ENCODE measurements around the gene BBS2.
"Not testable (repeated sequence)": the region's sequence is repeated elsewhere in the genome, so short reads cannot be mapped to it uniquely, and the experiment has no call there.

BBS2 gene

DNA sequence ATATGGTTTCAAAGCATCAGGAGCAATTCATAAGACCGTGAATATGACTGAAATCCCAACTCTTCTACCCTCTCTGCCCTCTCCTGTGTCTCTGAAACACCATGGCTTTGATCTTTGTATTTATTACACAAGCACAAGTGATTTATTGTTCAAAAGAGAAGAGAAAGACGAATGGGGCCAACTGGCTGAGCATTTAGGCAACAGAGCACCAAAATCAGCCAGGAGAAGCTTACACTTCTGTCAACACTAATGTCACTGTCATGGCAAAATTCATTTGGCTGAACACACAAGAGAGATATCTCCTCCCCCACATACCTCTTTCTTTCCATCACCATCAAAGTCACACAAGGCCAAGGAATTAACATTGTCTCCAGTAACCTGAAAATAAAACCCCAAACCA, 9.3 kb downstream of the BBS2 start:
- no peak overlapping the region for H3K27ac ChIP-seq
- TF ChIP-seq, protein P1, sequence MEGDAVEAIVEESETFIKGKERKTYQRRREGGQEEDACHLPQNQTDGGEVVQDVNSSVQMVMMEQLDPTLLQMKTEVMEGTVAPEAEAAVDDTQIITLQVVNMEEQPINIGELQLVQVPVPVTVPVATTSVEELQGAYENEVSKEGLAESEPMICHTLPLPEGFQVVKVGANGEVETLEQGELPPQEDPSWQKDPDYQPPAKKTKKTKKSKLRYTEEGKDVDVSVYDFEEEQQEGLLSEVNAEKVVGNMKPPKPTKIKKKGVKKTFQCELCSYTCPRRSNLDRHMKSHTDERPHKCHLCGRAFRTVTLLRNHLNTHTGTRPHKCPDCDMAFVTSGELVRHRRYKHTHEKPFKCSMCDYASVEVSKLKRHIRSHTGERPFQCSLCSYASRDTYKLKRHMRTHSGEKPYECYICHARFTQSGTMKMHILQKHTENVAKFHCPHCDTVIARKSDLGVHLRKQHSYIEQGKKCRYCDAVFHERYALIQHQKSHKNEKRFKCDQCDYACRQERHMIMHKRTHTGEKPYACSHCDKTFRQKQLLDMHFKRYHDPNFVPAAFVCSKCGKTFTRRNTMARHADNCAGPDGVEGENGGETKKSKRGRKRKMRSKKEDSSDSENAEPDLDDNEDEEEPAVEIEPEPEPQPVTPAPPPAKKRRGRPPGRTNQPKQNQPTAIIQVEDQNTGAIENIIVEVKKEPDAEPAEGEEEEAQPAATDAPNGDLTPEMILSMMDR (IDR thresholded peaks at IDR 0.05), result no peak
- TF ChIP-seq ZFX (IDR thresholded peaks at IDR 0.05; ENCODE audit: borderline replicate concordance), result no peak

DNA sequence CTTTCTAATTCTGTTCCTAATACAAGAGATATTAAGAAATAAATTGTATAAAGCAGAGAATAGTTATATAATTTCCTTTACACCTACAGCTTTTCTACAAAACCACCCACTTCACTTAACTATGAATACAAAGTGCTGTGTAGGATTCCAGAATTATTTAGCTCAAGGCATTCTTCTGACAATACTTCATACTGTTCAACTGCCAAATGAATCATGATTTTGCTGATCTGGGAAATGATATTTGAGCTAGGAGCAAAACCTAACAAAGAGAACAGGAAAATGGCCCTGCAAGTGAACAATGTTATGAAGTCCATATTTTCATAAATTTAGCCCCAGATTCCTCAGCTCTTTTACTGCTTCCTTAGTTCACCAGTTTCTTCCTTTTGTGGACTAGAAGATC, 12.9 kb downstream of the BBS2 start:
- no peak overlapping the region for H3K27ac ChIP-seq
- TF ChIP-seq, protein P1 (IDR thresholded peaks at IDR 0.05), result no peak
- no peak for TF ChIP-seq ZFX (IDR thresholded peaks at IDR 0.05; ENCODE audit: borderline replicate concordance)

DNA sequence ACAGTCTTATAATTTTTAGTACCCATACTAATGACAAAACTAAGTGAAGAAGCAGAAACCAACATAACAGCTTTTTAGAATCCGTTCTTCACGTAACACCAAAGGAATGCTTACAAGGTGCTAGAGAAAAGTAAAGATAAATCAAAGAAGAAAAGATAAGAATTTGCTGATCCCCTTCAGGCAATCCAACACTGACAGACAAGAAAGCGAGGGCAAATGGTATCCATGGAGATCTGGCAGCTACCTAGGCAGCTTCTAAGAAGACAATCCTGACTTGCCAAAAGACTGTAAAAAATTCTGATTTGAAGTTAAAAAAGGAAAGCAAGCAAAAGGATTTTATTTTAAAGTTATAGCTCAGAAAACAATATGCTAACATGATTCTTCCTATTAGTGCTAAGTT, 14.6 kb downstream of the BBS2 start:
- TF ChIP-seq ZFX (IDR thresholded peaks at IDR 0.05; ENCODE audit: borderline replicate concordance), result no peak
- TF ChIP-seq, protein P1 (IDR thresholded peaks at IDR 0.05), result no peak
- H3K27ac ChIP-seq, result no peak overlapping the region

DNA sequence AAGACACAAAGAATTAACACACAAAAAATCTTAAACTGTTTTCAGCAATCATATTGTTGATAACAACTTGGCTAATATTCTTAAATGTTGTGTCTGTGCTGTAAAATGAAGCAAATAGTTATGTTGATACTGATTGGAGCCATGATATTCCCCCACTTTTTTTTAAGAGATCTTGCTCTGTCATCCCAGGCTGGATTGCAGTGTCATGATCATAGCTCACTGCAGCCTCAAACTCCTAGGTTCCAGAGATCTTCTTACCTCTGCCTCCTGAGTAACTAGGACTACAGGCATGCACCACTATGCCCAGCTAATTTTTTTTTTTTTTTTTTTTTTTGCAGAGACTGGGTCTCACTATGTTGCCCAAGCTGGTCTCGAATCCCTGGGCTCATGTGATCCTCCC, 26.0 kb downstream of the BBS2 start:
- H3K27ac ChIP-seq, result no peak overlapping the region
- TF ChIP-seq, protein P1 (IDR thresholded peaks at IDR 0.05), result no peak
- TF ChIP-seq ZFX (IDR thresholded peaks at IDR 0.05; ENCODE audit: borderline replicate concordance), result no peak

DNA sequence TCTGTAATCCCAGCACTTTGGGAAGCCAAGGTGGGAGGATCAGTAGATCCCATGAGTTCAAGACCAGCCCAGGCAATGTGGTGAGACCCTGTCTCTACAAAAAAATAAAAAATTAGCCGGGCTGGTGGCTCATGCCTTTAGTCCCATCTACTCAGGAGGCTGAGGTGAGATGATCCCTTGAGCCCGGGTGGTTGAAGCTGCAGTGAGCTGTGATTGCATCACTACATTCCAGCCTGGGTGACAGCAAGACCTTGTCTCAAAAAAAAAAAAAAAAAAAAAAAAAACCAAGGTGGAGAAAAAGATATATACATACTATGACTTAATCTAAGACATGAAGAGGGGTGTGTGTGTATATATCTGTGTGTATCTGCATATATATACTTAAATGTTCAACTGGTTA, 26.7 kb downstream of the BBS2 start:
- TF ChIP-seq ZFX (IDR thresholded peaks at IDR 0.05; ENCODE audit: borderline replicate concordance), result no peak
- TF ChIP-seq, protein P1 (IDR thresholded peaks at IDR 0.05), result no peak

DNA sequence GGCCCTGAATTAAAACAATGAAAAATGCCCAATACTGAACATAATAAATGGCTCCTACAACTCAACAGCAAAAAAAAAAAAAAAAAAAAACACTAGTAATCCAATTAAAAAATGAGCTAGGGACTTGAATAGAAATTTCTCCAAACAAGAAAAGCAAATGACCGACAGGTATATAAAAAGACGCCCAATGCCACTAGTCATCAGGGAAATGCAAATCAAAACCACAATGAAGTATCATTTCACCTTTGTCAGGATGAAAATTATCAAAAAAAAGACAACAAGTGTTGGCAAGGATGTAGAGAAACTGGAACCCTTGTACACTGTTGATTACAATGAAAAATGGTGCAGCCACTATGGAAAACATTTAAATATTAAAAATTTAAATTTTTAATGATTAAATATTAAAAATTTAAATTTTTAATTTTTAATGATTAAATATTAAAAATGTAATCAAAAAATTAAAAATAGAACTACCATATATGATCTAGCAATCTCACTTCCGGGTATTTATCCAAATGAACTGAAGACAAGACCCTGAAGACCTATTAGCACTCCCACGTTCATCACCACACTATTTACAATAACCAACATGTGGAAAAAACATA, 28.1 kb downstream of the BBS2 start:
- no peak overlapping the region for H3K27ac ChIP-seq
- TF ChIP-seq ZFX (IDR thresholded peaks at IDR 0.05; ENCODE audit: borderline replicate concordance), result no peak
- TF ChIP-seq, protein P1 (IDR thresholded peaks at IDR 0.05), result no peak

More for the DNA sequence above, 26.7 kb downstream of the BBS2 start:
- H3K27ac ChIP-seq, result no peak overlapping the region

DNA sequence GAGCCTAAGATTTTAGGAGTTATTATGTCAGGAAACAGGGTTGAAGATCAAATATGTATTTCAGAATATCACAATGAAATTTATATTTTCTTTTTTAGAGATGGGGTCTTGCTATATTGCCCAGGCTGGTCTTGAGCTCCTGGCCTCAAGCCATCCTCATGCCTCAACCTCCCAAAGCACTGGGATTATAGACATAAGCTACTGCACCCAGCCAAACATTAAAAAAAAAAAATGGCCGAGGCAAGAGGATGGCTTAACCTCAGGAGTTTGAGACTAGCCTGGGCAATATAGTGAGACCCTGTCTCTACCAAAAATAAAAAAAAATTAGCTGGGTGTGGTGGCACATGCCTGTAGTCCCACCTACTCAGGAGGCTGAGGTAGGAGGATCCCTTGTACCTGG, 31.0 kb downstream of the BBS2 start:
- not testable (repeated sequence) for H3K27ac ChIP-seq

DNA sequence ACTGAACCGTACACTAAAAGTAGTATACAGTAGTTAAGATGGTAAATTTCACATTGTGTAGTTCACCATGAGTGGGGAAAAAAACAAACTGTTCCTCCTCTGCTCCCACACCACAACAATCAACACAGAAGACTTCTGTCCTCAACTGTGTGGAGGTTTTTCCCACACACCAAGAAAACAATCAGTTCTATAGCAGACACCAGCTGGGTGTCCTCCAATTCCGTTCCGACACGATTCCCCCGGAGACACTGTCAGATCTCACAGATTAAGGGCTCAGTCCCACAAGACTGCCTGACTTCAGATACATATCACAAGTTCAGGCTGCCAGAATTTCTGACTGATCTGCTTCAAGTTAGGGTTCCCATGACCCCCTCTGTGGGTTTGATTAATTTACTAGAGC, 31.8 kb downstream of the BBS2 start:
- TF ChIP-seq, protein P1 (IDR thresholded peaks at IDR 0.05), result no peak
- no peak for TF ChIP-seq ZFX (IDR thresholded peaks at IDR 0.05; ENCODE audit: borderline replicate concordance)
- no peak overlapping the region for H3K27ac ChIP-seq
